ENCODE measurements around the gene KRT85. TPM values are rescaled to one million over a fixed set of nuclear protein-coding genes. Genes with fewer than 3 reads are reported as not detected.

Gene KRT85
- total and polyA plus RNA-seq, 8 donors = 0.14 to 0.26 TPM; not detected in 6

DNA sequence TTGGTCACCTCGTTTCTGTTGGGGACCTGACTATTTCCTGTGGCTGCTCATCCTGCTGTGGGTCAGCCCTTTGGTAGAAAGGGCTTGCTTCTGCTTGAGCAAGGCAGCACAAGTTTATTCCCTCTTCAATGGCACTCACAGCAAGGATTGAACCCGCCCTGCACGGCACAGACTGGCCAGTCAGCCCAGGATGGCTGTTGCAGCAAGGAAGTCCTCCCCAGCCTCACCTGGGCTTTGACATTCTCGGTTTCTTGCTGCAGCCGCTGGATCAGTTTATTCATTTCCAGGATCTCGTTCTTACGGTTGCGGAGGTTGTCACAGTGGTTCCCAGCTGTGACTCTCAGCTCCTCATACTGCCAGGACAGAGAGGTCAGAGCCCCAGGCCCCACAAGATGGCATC lies 29.4 kb upstream of the KRT85 start:
- no peak overlapping the region for H3K4me3 ChIP-seq
- TF ChIP-seq, protein P1, sequence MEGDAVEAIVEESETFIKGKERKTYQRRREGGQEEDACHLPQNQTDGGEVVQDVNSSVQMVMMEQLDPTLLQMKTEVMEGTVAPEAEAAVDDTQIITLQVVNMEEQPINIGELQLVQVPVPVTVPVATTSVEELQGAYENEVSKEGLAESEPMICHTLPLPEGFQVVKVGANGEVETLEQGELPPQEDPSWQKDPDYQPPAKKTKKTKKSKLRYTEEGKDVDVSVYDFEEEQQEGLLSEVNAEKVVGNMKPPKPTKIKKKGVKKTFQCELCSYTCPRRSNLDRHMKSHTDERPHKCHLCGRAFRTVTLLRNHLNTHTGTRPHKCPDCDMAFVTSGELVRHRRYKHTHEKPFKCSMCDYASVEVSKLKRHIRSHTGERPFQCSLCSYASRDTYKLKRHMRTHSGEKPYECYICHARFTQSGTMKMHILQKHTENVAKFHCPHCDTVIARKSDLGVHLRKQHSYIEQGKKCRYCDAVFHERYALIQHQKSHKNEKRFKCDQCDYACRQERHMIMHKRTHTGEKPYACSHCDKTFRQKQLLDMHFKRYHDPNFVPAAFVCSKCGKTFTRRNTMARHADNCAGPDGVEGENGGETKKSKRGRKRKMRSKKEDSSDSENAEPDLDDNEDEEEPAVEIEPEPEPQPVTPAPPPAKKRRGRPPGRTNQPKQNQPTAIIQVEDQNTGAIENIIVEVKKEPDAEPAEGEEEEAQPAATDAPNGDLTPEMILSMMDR (IDR thresholded peaks at IDR 0.05) = no peak
- ATAC-seq = no peak
- H3K9me3 ChIP-seq = no peaks in the 10 kb centered on the region
- H3K36me3 ChIP-seq = no peaks in the 10 kb centered on the region
- no peaks in the 10 kb centered on the region for H3K4me1 ChIP-seq
- no peak overlapping the region for H3K27ac ChIP-seq
- peaks cover 0 to 46% of the 10 kb centered on the region in 2 donors for H3K27me3 ChIP-seq
- intact Hi-C loops (cut with DNase I) = no loop called here
- DNase-seq = peak in 1 of 4 donors; percentile 8

DNA sequence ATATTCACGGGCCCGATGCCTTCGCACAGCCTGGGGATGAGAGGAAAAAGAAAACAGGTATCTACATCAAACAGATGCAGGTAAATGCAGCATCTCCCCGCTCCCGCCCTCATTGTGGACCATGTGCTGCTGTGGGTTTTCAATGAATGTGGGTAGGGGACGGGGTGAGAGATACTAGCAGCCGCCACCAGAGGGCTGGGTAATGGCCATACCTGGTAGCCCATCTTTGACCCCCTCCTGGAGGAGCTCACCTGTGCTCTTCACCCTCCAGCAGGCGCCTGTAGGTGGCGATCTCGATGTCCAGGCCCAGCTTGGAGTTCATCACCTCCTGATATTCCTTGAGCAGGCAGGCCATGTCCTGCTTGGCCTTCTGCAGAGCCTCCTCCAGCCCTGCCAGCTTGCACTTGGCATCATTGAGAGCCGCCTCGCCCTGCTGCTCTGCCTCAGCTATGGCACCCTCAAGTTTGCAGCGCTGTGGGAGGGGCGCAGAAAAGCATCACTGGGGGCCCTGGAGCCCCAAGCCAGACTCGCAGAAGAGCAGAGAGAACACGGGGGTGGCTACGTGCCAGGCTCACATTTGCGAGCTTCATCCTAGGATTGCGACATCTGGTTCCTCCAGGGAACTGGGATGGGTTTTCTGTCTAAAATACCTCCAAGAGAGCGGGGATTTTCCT lies 28.6 kb upstream of the KRT85 start:
- Histone ChIP-seq H3K4me1 (no peaks in the 10 kb centered on the region), H3K4me3 (no peak overlapping the region), H3K27ac (no peak overlapping the region), H3K27me3 (peaks cover 0 to 53% of the 10 kb centered on the region in 2 donors), H3K36me3 (no peaks in the 10 kb centered on the region), H3K9me3 (no peaks in the 10 kb centered on the region)
- ATAC-seq (peak; percentile 21), DNase-seq (peak in 2 of 4 donors; percentile 27 to 68)
- intact Hi-C loops (cut with DNase I) = no loop called here
- TF ChIP-seq, protein P1 (IDR thresholded peaks at IDR 0.05) = peak in 1 of 2 donors; percentile 11

DNA sequence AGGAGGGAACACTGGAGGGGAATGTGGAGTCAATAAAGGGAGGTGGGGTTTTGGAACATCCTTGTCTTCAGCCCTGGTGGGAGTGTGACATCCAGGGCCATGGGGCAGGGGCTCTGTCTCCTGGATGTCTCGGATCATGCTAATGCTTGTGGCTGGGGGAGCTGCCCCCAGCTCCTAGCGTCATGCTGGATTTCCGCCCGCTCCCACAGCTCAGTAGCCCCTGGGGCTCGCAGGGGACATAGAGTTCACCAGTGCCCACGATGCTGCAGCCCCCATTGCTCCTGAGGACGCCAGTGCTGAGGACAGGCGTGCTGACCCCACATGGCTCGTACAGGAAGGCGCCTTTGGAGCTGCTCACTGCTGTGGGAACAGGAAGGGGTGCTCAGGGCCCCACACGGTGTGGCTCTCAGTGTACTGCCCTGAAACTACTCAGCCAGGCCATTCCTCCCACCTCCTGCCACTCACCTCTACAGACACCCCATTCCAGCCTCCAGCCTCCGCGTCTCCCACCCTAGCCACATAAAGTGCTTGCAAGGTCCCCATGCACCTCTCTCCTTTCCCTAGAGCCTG lies 27.6 kb upstream of the KRT85 start:
- H3K4me3 ChIP-seq = no peak overlapping the region
- ATAC-seq (no peak), DNase-seq (no peak)
- H3K9me3 ChIP-seq = no peaks in the 10 kb centered on the region
- H3K36me3 ChIP-seq = no peaks in the 10 kb centered on the region
- intact Hi-C loops (cut with DNase I) = no loop called here
- H3K27ac ChIP-seq = no peak overlapping the region
- H3K4me1 ChIP-seq = no peaks in the 10 kb centered on the region
- TF ChIP-seq, protein P1 (IDR thresholded peaks at IDR 0.05) = no peak
- H3K27me3 ChIP-seq = peaks cover 0 to 59% of the 10 kb centered on the region in 2 donors

DNA sequence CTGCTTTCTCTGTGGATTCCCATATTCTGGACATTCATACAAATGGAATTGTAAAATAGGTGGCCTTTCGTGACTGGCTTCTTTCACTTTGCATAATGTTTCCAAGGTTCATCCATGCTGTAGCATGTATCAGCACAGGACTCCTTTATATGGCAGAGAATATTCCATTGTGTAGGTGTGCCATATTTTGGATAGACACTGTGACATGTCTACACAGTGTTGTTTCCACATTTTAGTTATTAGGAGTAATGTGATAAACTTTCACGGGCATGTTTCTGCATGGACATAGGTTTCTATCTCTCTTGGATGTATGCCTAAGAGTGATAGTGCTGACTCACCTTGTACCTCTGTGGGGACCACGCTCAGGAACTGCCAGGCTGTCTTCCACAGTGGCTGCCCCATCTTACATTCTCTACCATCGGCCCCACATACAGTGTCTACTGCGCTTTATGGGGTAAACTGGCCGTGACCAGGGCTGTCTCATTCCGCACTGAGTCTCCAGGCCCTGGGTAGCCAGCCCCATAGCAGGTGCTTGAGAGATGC lies 25.3 kb upstream of the KRT85 start:
- Histone ChIP-seq H3K4me1 (no peaks in the 10 kb centered on the region), H3K36me3 (no peaks in the 10 kb centered on the region), H3K27ac (no peak overlapping the region), H3K9me3 (no peaks in the 10 kb centered on the region), H3K27me3 (peaks cover 0 to 63% of the 10 kb centered on the region in 2 donors), H3K4me3 (no peak overlapping the region)
- TF ChIP-seq, protein P1 (IDR thresholded peaks at IDR 0.05) = no peak
- intact Hi-C loops (cut with DNase I) = no loop called here
- DNase-seq = no peak
- ATAC-seq = no peak

DNA sequence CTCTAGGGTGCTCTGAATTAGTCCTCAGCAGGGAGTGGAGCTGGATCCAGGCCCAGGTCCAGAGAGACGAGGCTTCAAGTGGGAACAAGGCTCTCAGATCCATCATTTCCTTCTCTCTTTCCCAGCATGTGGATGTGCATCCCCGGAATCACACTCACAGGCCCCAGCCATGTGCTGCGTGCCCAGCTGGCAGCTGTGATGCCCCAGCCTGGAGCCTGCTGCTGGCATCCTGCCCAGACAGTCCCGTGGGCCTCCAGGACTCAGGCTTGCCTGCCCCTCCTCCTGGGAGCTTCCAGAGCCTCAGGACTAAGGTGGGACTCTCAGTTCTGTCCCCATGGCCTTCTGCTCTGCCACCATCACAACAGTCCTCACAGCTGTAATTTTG lies 24.3 kb upstream of the KRT85 start:
- no peaks in the 10 kb centered on the region for H3K36me3 ChIP-seq
- no peaks in the 10 kb centered on the region for H3K4me1 ChIP-seq
- H3K27ac ChIP-seq = no peak overlapping the region
- no peak overlapping the region for H3K4me3 ChIP-seq
- peak in 1 of 4 donors; percentile 74 for DNase-seq
- no peaks in the 10 kb centered on the region for H3K9me3 ChIP-seq
- peak; percentile 35 for ATAC-seq
- peaks cover 0 to 56% of the 10 kb centered on the region in 2 donors for H3K27me3 ChIP-seq
- TF ChIP-seq, protein P1 (IDR thresholded peaks at IDR 0.05) = no peak
- intact Hi-C loops (cut with DNase I) = no loop called here

Data from left lung (tissue), 10 donors.